ENCODE results near the gene S100A10. TPM values are rescaled to one million over a fixed set of nuclear protein-coding genes. Genes with fewer than 3 reads are reported as not detected.

The S100A10 gene
- total RNA-seq, 2 experiments from 2014 or later, result 208 to 220 TPM

DNA sequence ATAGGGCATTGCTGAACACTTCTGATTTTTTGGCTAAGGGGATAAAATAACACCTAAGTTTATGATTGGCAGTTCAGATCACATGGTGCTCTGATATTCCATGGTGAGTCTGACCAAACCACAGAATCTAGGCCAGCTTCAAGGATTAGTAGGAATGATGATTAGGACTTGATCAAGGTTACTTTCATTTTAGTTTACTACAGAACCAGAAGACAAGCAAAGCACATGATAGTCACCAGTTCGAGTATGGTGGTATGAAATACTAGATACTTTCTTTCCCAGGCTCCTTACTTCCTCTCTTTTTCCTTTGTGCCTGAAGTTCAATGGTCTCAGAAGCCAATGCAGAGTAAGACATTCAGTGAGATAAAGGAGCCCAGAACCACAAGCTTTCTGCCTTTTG lies 26.6 kb downstream of the S100A10 start:
- H3K4me1 Mint-ChIP-seq (ENCODE audit: low read depth), result peaks cover 13% of the 10 kb centered on the region
- no peaks in the 10 kb centered on the region for H3K9me3 Mint-ChIP-seq
- H3K36me3 Mint-ChIP-seq (ENCODE audit: low read depth), result no peaks in the 10 kb centered on the region
- TF ChIP-seq CTCF (IDR thresholded peaks at IDR 0.05), result no peak
- ChIA-PET POLR2A (no interaction called here), CTCF (interaction anchor here (0.8 to 11.3 kb wide), 21 partner anchors 8 to 79 kb away, joined by 3 to 321 read pairs (median 9); partner anchors contain the start of genes S100A10 and S100A11)
- H3K4me3 Mint-ChIP-seq, result no peak overlapping the region
- no peak overlapping the region for H3K27ac Mint-ChIP-seq
- no peak for ATAC-seq
- no peak for DNase-seq
- intact Hi-C loops (cut with micrococcal nuclease), result no loop called here
- H3K27me3 Mint-ChIP-seq, result peaks cover 5% of the 10 kb centered on the region

GRCh38 chr1:151966061-151966460 lies 27.6 kb downstream of the S100A10 start:
- DNase-seq, result no peak
- no peaks in the 10 kb centered on the region for H3K36me3 Mint-ChIP-seq (ENCODE audit: low read depth)
- TF ChIP-seq CTCF (IDR thresholded peaks at IDR 0.05), result no peak

DNA sequence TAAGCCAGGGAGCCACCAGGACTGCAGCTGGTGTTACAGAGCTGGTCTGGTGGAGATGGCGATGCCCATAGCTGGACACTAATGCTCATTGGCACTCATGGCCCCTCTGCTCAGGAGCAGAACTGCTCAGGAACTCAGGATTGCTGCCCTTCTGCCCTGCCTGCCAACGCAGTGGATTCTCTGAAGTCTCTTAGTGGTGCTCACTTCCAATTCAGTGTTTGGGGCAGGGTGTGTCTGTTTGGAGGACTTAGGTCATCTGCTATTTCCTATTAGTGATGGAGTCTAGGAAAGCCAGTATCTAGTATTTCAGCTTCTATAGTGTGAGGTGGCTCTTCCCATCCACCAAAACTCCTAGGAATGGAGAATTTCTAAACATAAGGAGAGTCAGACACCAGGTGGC lies 29.1 kb downstream of the S100A10 start:
- Mint-ChIP-seq H3K4me1 (ENCODE audit: low read depth) (peaks cover 9% of the 10 kb centered on the region), H3K9me3 (no peaks in the 10 kb centered on the region), H3K4me3 (no peak overlapping the region), H3K36me3 (ENCODE audit: low read depth) (no peaks in the 10 kb centered on the region), H3K27ac (no peak overlapping the region), H3K27me3 (peaks cover 5% of the 10 kb centered on the region)
- intact Hi-C loops (cut with micrococcal nuclease), result no loop called here
- no peak for ATAC-seq
- ChIA-PET POLR2A (interaction anchor here (0.6 to 1.2 kb wide), 2 partner anchors 15 to 1495 kb away, joined by 4 read pairs; no protein-coding TSS in a partner anchor), CTCF (interaction anchor here (0.9 to 11.3 kb wide), 3 partner anchors 13 to 38 kb away, joined by 3 to 321 read pairs (median 7); no protein-coding TSS in a partner anchor)
- DNase-seq, result no peak
- TF ChIP-seq CTCF (IDR thresholded peaks at IDR 0.05), result no peak

More at GRCh38 chr1:151966061-151966460, 27.6 kb downstream of the S100A10 start:
- no peak for ATAC-seq
- ChIA-PET CTCF (interaction anchor here (1.0 to 11.3 kb wide), 5 partner anchors 19 to 69 kb away, joined by 3 to 321 read pairs (median 104); partner anchors contain the start of gene S100A10), POLR2A (no interaction called here)
- Mint-ChIP-seq H3K4me1 (ENCODE audit: low read depth) (peaks cover 13% of the 10 kb centered on the region), H3K4me3 (no peak overlapping the region), H3K27ac (no peak overlapping the region), H3K27me3 (peaks cover 5% of the 10 kb centered on the region), H3K9me3 (no peaks in the 10 kb centered on the region)
- intact Hi-C loops (cut with micrococcal nuclease), result no loop called here

- intact Hi-C loops (cut with micrococcal nuclease), result no loop called here
- peaks cover 5% of the 10 kb centered on the region for H3K27me3 Mint-ChIP-seq
- no peaks in the 10 kb centered on the region for H3K9me3 Mint-ChIP-seq
- no peak overlapping the region for H3K27ac Mint-ChIP-seq
- ChIA-PET POLR2A (no interaction called here), CTCF (interaction anchor here (11.3 kb wide), 1 partner anchor 39 kb away, joined by 321 read pairs; no protein-coding TSS in a partner anchor)
- no peak for TF ChIP-seq CTCF (IDR thresholded peaks at IDR 0.05)
- no peak overlapping the region for H3K4me3 Mint-ChIP-seq
- ATAC-seq (no peak), DNase-seq (no peak)
- no peaks in the 10 kb centered on the region for H3K36me3 Mint-ChIP-seq (ENCODE audit: low read depth)
- H3K4me1 Mint-ChIP-seq (ENCODE audit: low read depth), result peaks cover 4% of the 10 kb centered on the region
These were observed 30.4 kb downstream of the S100A10 start for GRCh38 chr1:151963288-151963687.

DNA sequence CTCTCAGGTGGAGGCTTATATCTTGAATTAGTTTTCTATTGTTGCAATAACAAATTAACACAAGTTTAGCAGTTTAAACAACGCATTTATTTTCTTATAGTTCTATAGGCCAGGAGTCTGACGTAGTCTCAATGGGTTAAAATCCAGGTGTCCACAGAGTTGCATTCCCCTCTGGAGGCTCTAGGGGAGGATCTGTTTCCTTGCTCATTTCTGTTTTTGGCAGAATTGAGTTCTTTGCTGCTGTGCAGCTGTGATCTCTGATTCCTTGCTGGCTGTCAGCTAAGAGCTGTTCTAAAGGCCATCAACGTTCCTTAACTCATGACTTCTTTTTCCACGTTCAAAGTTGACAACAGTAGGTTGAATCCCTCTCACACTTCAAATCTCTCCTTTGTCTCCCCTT lies 31.8 kb downstream of the S100A10 start:
- TF ChIP-seq CTCF (IDR thresholded peaks at IDR 0.05), result no peak
- no peaks in the 10 kb centered on the region for H3K4me1 Mint-ChIP-seq (ENCODE audit: low read depth)
- no peak overlapping the region for H3K27ac Mint-ChIP-seq
- H3K9me3 Mint-ChIP-seq, result no peaks in the 10 kb centered on the region
- H3K4me3 Mint-ChIP-seq, result no peak overlapping the region
- ChIA-PET POLR2A (no interaction called here), CTCF (interaction anchor here (0.7 kb wide), 2 partner anchors 21 to 40 kb away, joined by 3 to 4 read pairs; no protein-coding TSS in a partner anchor)
- DNase-seq (no peak), ATAC-seq (no peak)
- intact Hi-C loops (cut with micrococcal nuclease), result no loop called here
- no peaks in the 10 kb centered on the region for H3K36me3 Mint-ChIP-seq (ENCODE audit: low read depth)
- peaks cover 5% of the 10 kb centered on the region for H3K27me3 Mint-ChIP-seq

All from activated CD8-positive, alpha-beta T cell treated with anti-CD3 and anti-CD28 coated beads for 36 hours (primary cell).